ENCODE data around the gene TBC1D14. TPM values are rescaled to one million over a fixed set of nuclear protein-coding genes. Genes with fewer than 3 reads are reported as not detected.

Gene TBC1D14
- total and polyA plus RNA-seq, 2 of the 4 experiments (the other 2 are of a cell fraction) = 31.7 to 40.7 TPM

DNA sequence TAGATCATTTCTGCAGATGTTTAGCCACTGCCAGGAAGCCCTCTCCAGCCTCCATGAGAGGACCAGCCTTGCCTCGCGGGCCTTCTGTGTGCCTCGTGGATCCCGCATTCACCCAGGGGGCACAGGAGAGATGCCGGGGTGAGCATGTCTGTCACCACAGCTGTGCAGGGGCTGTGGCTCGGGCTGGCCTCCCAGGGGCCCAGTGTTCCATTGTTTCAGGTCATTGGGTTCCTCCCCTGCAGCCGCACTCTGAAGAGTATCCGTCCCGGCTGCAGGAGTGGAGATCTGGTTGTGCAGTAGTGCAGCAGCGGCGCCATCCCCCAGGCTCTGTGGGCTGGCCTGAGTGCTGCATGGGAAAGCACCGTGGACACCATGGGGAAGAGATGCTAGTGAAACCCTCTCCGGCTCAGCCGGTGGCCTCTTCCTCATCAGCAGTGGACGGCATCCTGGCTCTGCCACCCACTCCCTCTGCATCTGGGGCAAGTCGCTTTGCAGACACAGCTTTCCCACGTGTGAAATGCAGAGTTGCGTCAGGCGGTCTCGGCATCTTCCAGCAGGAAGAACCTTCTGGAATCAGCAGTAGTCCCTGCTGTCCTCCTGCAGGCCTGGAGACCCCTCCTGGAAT, 29.1 kb downstream of the TBC1D14 start:
- BruUV-seq (replicated peaks) = no TSS peak
- peaks cover 30% of the 10 kb centered on the region for H3K9me1 ChIP-seq (ENCODE audit: insufficient read depth, low read length)
- H3K56ac ChIP-seq (ENCODE audit: extremely low read depth, insufficient read depth, low read length) = no peak overlapping the region

More for the DNA sequence above, 29.1 kb downstream of the TBC1D14 start:
- Histone ChIP-seq H3K27me3 (ENCODE audit: control insufficient read depth, insufficient read depth, low read length) (no peaks in the 10 kb centered on the region), H3K4me2 (ENCODE audit: low read depth, low read length) (no peak overlapping the region), H3K9ac (ENCODE audit: low read depth, low read length) (no peak overlapping the region), H3K4me3 (ENCODE audit: insufficient read depth, low read depth, low read length) (no peak overlapping the region), H2AK9ac (replicated peaks; ENCODE audit: low read depth, low read length, poor library complexity) (no peak overlapping the region), H4K20me1 (ENCODE audit: insufficient read depth, low read length) (peaks cover 3% of the 10 kb centered on the region), H2AFZ (replicated peaks; ENCODE audit: low read length, poor library complexity) (peak overlapping the region; percentile 14), H2BK20ac (ENCODE audit: low read depth, low read length) (no peak overlapping the region), H2BK120ac (ENCODE audit: low read depth, low read length) (no peak overlapping the region; the same call in 1 of the 2 replicates), H3K9me3 (ENCODE audit: control insufficient read depth, insufficient read depth, low read length) (no peaks in the 10 kb centered on the region), H3K18ac (ENCODE audit: low read depth, low read length) (no peak overlapping the region), H3K79me1 (ENCODE audit: low read depth in 1 of 2, low read length in 2 of 2) (peaks cover 34 to 52% of the 10 kb centered on the region in 2 experiments), H4K8ac (ENCODE audit: low read depth in 2 of 2, low read length in 2 of 2) (no peak overlapping the region), H3K4ac (ENCODE audit: low read depth, low read length) (no peak overlapping the region), H2BK15ac (ENCODE audit: low read depth, low read length) (no peak overlapping the region), H3K27ac (ENCODE audit: insufficient read depth, low read length) (no peak overlapping the region), H3K36me3 (ENCODE audit: control insufficient read depth, insufficient read depth, low read length) (no peaks in the 10 kb centered on the region; the same call in 1 of the 2 replicates), H2AK5ac (ENCODE audit: low read depth, low read length) (peak overlapping the region; percentile 53; the same call in 1 of the 2 replicates), H3K4me1 (ENCODE audit: control insufficient read depth, insufficient read depth, low read length) (peaks cover 29% of the 10 kb centered on the region), H3K14ac (replicated peaks; ENCODE audit: low read depth, low read length) (no peak overlapping the region), H3K23ac (ENCODE audit: low read depth, low read length) (no peak overlapping the region), H2BK5ac (ENCODE audit: low read depth, low read length, poor library complexity, severe bottlenecking) (no peak overlapping the region), H4K5ac (ENCODE audit: low read depth, low read length) (no peak overlapping the region), H4K91ac (ENCODE audit: insufficient read depth, low read depth, low read length) (peak overlapping the region; percentile 10; the same call in 1 of the 2 replicates)
- DNase-seq (no peak), ATAC-seq (ENCODE audit: low read depth) (no peak)
- POLR2A ChIA-PET (ENCODE audit: unreplicated experiment) = no interaction called here
- TF ChIP-seq CHD1 (IDR thresholded peaks at IDR 0.05; ENCODE audit: low read depth, low read length) (no peak), NFE2L2 (IDR thresholded peaks at IDR 0.05; ENCODE audit: low read depth, low read length) (no peak), POLR2A (IDR thresholded peaks at IDR 0.05; ENCODE audit: low read depth, low read length) (no peak), BHLHE40 (IDR thresholded peaks at IDR 0.05; ENCODE audit: low read depth, low read length) (no peak), RCOR1 (IDR thresholded peaks at IDR 0.05; ENCODE audit: insufficient replicate concordance, low read length) (no peak), RAD21 (IDR thresholded peaks at IDR 0.05; ENCODE audit: low read length) (no peak), SMC3 (IDR thresholded peaks at IDR 0.05; ENCODE audit: low read depth, low read length) (no peak), RFX5 (IDR thresholded peaks at IDR 0.05; ENCODE audit: low read depth, low read length) (no peak), MXI1 (IDR thresholded peaks at IDR 0.05; ENCODE audit: borderline replicate concordance, low read depth, low read length) (no peak), FOS (IDR thresholded peaks at IDR 0.05; ENCODE audit: low read depth, low read length) (no peak), MAZ (IDR thresholded peaks at IDR 0.05; ENCODE audit: borderline replicate concordance, low read depth, low read length) (no peak)
- TF ChIP-seq, protein P1, sequence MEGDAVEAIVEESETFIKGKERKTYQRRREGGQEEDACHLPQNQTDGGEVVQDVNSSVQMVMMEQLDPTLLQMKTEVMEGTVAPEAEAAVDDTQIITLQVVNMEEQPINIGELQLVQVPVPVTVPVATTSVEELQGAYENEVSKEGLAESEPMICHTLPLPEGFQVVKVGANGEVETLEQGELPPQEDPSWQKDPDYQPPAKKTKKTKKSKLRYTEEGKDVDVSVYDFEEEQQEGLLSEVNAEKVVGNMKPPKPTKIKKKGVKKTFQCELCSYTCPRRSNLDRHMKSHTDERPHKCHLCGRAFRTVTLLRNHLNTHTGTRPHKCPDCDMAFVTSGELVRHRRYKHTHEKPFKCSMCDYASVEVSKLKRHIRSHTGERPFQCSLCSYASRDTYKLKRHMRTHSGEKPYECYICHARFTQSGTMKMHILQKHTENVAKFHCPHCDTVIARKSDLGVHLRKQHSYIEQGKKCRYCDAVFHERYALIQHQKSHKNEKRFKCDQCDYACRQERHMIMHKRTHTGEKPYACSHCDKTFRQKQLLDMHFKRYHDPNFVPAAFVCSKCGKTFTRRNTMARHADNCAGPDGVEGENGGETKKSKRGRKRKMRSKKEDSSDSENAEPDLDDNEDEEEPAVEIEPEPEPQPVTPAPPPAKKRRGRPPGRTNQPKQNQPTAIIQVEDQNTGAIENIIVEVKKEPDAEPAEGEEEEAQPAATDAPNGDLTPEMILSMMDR (conservative IDR thresholded peaks at IDR 0.05; ENCODE audit: low read depth, low read length) = no peak
- TF ChIP-seq, protein P2, sequence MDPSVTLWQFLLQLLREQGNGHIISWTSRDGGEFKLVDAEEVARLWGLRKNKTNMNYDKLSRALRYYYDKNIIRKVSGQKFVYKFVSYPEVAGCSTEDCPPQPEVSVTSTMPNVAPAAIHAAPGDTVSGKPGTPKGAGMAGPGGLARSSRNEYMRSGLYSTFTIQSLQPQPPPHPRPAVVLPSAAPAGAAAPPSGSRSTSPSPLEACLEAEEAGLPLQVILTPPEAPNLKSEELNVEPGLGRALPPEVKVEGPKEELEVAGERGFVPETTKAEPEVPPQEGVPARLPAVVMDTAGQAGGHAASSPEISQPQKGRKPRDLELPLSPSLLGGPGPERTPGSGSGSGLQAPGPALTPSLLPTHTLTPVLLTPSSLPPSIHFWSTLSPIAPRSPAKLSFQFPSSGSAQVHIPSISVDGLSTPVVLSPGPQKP (IDR thresholded peaks at IDR 0.05; ENCODE audit: borderline replicate concordance, low read depth, low read length) = no peak
- TF ChIP-seq, protein P3, sequence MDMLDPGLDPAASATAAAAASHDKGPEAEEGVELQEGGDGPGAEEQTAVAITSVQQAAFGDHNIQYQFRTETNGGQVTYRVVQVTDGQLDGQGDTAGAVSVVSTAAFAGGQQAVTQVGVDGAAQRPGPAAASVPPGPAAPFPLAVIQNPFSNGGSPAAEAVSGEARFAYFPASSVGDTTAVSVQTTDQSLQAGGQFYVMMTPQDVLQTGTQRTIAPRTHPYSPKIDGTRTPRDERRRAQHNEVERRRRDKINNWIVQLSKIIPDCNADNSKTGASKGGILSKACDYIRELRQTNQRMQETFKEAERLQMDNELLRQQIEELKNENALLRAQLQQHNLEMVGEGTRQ (IDR thresholded peaks at IDR 0.05; ENCODE audit: low read depth, low read length) = no peak
- intact Hi-C loops (cut with micrococcal nuclease) = no loop called here
- dilution Hi-C loops (cut with HindIII; ENCODE audit: low sequenced_read_pairs, unreplicated experiment) = no loop called here
- in situ Hi-C loops (cut with MboI; ENCODE audit: low sequenced_read_pairs) = no loop called here
- CTCF ChIA-PET = no interaction called here
- 88% methylated on average over 20 of the region's 20 CpGs; no CpG with 5 or more reads in 1 of the 2 experiments for WGBS, 2 experiments (ENCODE audit: extremely low coverage in 2 of 2, insufficient read length in 1 of 2)
